K562 (cell line): Measurements from ENCODE around the gene TOMT. TPM values are rescaled to one million over a fixed set of nuclear protein-coding genes. Genes with fewer than 3 reads are reported as not detected.
"Not testable (repeated sequence)": the region's sequence is repeated elsewhere in the genome, so short reads cannot be mapped to it uniquely, and the experiment has no call there.

ENCODE experiments used
- ATAC-seq: fragments of 200-7000 bp; cut with Tn5 transposase; 3 replicates; pipeline ENCODE4 v1.9.1; 2020; ENCODE audit warnings: moderate library complexity
- BruUV-seq: library from RNA; stranded (reverse); fragments of 400-500 nt; replicated peaks from 2 replicates; lab custom pipeline; 2021; lab: Mats Ljungman, UMichigan
- CTCF ChIA-PET: fragments of 300-600 bp; formaldehyde crosslinking; extraction: SDS; loops from one replicate; lab custom pipeline; 2021; ENCODE audit warnings: low intra/inter-chr PET ratio; lab: Yijun Ruan, JAX
- POLR2A ChIA-PET: fragments of 300-600, 350-650 bp; sonication (Branson Sonifier 250); formaldehyde crosslinking; extraction: SDS; loops from one replicate; lab custom pipeline; 2021; ENCODE audit warnings: antibody characterized with exemption, inconsistent platforms; lab: Yijun Ruan, JAX
- DNase-seq, 4 experiments: peaks; one replicate each; pipeline versions ENCODE4 v3.0.0 to v3.0.0-alpha.2; 2011 to 2018; ENCODE audit warnings: low spot score in 3 of 4, mixed read lengths in 3 of 4; ENCODE audit errors: extremely low read depth in 1 of 4
- FAIRE-seq: peaks from 2 replicates; lab custom pipeline; 2011; peaks lifted over from hg19 to GRCh38; lab: Jason Lieb, UNC
- H2AFZ ChIP-seq: 2 replicates; pipeline ENCODE4 v1.6.0; 2011; ENCODE audit warnings: low read depth, low read length, control low read depth, inconsistent platforms
- H3K27ac ChIP-seq: fragments of 200-600 bp; 3 replicates; pipeline ENCODE4 v1.8.0; 2011; ENCODE audit warnings: low read depth, mild to moderate bottlenecking, control low read depth, inconsistent platforms, low read length, moderate library complexity, mixed read lengths; ENCODE audit errors: extremely low read depth
- H3K27me3 ChIP-seq, 2 experiments: fragments of 300-600 bp in 1 of 2; 2 replicates in 1 of 2; 3 replicates in 1 of 2; pipeline versions ENCODE4 v1.6.0 to v1.8.0; 2011; ENCODE audit warnings: inconsistent platforms in 2 of 2, low read length in 2 of 2, mild to moderate bottlenecking in 1 of 2, mixed read lengths in 1 of 2, moderate library complexity in 1 of 2; ENCODE audit not compliant: control insufficient read depth in 2 of 2, insufficient read depth in 2 of 2
- H3K36me3 ChIP-seq: fragments of 300-600 bp; 3 replicates; pipeline ENCODE4 v1.8.0; 2011; ENCODE audit warnings: mild to moderate bottlenecking, low read length, inconsistent platforms; ENCODE audit not compliant: control insufficient read depth, insufficient read depth
- H3K4me1 ChIP-seq, 2 experiments: fragments of 200-600 bp in 1 of 2; replicated peaks in 1 of 2; 2 replicates in 1 of 2; 3 replicates in 1 of 2; pipeline versions ENCODE4 v1.5.1 to v1.8.0; 2011; ENCODE audit warnings: inconsistent platforms in 2 of 2, low read length in 2 of 2, mild to moderate bottlenecking in 1 of 2, mixed read lengths in 1 of 2, moderate library complexity in 1 of 2; ENCODE audit not compliant: control insufficient read depth in 2 of 2, insufficient read depth in 2 of 2
- H3K4me2 ChIP-seq: 2 replicates; pipeline ENCODE4 v1.6.1; 2011; ENCODE audit warnings: low read length, control low read depth, inconsistent platforms, mixed read lengths; ENCODE audit not compliant: insufficient read depth
- H3K4me3 ChIP-seq: fragments of 200-600 bp; sonication (generic), shearing (Covaris generic); 2 replicates; pipeline ENCODE4 v1.5.1; 2016; ENCODE audit warnings: control low read depth, inconsistent platforms
- H3K79me2 ChIP-seq: fragments of 200-600 bp; 3 replicates; pipeline ENCODE4 v1.8.0; 2011; ENCODE audit warnings: low read length, inconsistent platforms; ENCODE audit not compliant: control insufficient read depth, insufficient read depth
- H3K9ac ChIP-seq, 2 experiments: 2 replicates each; pipeline versions ENCODE4 v1.6.0 to v1.6.1; 2011; ENCODE audit warnings: low read depth in 2 of 2, low read length in 2 of 2, control low read depth in 1 of 2, inconsistent platforms in 1 of 2, mild to moderate bottlenecking in 1 of 2, mixed read lengths in 1 of 2; ENCODE audit not compliant: insufficient read depth in 1 of 2
- H3K9me1 ChIP-seq: one replicate; pipeline ENCODE4 v1.6.0; 2011; ENCODE audit warnings: inconsistent platforms, mild to moderate bottlenecking, low read length, moderate library complexity; ENCODE audit not compliant: control insufficient read depth, insufficient read depth
- H3K9me3 ChIP-seq: replicated peaks from 2 replicates; pipeline ENCODE4 v1.5.1; 2011; ENCODE audit warnings: low read depth, low read length, inconsistent platforms; ENCODE audit not compliant: control insufficient read depth, insufficient read depth
- H4K20me1 ChIP-seq: replicated peaks from 2 replicates; pipeline ENCODE4 v1.6.1; 2011; ENCODE audit warnings: low read length, inconsistent platforms, mixed read lengths; ENCODE audit not compliant: control insufficient read depth, insufficient read depth
- GTF2A2 ChIP-seq: IDR thresholded peaks from 2 replicates; pipeline ENCODE4 v1.6.1; 2016; ENCODE audit warnings: mild to moderate bottlenecking, missing genetic modification characterization, missing compliant biosample characterization
- SP1 ChIP-seq: sonication (generic); formaldehyde crosslinking; IDR thresholded peaks from 2 replicates; pipeline ENCODE4 v1.8.1; 2022; ENCODE audit warnings: mild to moderate bottlenecking, missing genetic modification reagents
- ZNF224 ChIP-seq: sonication (generic); formaldehyde crosslinking; IDR thresholded peaks from 2 replicates; pipeline ENCODE4 v1.8.0; 2022; ENCODE audit warnings: mild to moderate bottlenecking, missing genetic modification reagents
- ZNF239 ChIP-seq: fragments of 250-450 bp; sonication (Bioruptor Pico); IDR thresholded peaks from 2 replicates; pipeline ENCODE4 v1.4.0; 2020; ENCODE audit warnings: mild to moderate bottlenecking
- ZNF408 ChIP-seq: fragments of 250-450 bp; sonication (Bioruptor Pico); IDR thresholded peaks from 2 replicates; pipeline ENCODE4 v1.4.0; 2020; ENCODE audit warnings: low read depth, mild to moderate bottlenecking, moderate library complexity
- ZNF696 ChIP-seq: fragments of 250-450 bp; sonication (Bioruptor Pico); conservative IDR thresholded peaks from 2 replicates; pipeline ENCODE4 v1.4.0; 2020; ENCODE audit warnings: mild to moderate bottlenecking, moderate library complexity
- WGBS: fragments of 100-300 bp; shearing (Covaris generic); methylation state at CpG from one replicate; pipeline ENCODE4 v1.1.6; 2016; ENCODE audit warnings: low coverage, mixed read lengths; ENCODE audit not compliant: insufficient coverage; ENCODE audit errors: missing lambda C conversion rate; 5-methylcytosine and 5-hydroxymethylcytosine counted together
- in situ Hi-C: fragments of 300-500 bp; cut with MboI; formaldehyde crosslinking; loops from 4 replicates; pipeline ENCODE4 v1.15.0; 2018; ENCODE audit warnings: inconsistent platforms, mixed read lengths
- intact Hi-C: fragments of 100-400 bp; cut with micrococcal nuclease; formaldehyde crosslinking; loops from 2 replicates; pipeline ENCODE4 v1.14.2; 2022
- polyA plus RNA-seq, 8 experiments: library from polyadenylated mRNA; depleted of rRNA in 4 of 8; stranded (reverse) in 5 of 8; unstranded in 3 of 8; fragments of >200 nt; fragmentation: Nextera tagmentation in 2 of 8; fragmentation: Illumina TruSeq in 1 of 8; extraction: Ambion mirVana in 2 of 8; extraction: Trizol in 1 of 8; gene quantifications; 2 replicates each; pipeline versions ENCODE4 v1.2.1 to v1.2.3, GENCODE V29; 2011 to 2014; ENCODE audit warnings: inconsistent platforms in 1 of 8, missing spikeins in 1 of 8
- total RNA-seq, 7 experiments: library from RNA; depleted of rRNA in 6 of 7; stranded (reverse); fragments of >200 nt in 6 of 7; fragmentation: Illumina TruSeq in 2 of 7; extraction: Trizol in 2 of 7; gene quantifications; 2 replicates each; pipeline versions ENCODE4 v1.2.1 to v1.2.3, GENCODE V29; 2011 to 2021; ENCODE audit warnings: low replicate concordance in 1 of 7
- TF ChIP-seq, protein P1 (sequence below): fragments of 200-800 bp; sonication (Bioruptor generic); IDR thresholded peaks from 2 replicates; pipeline ENCODE4 v1.6.1; 2017; ENCODE audit warnings: missing genetic modification characterization, missing compliant biosample characterization

Gene TOMT
- total and polyA plus RNA-seq, 9 of the 15 experiments (the other 6 are each of a cell fraction or from before 2014, with no cell fraction given) = not detected

DNA sequence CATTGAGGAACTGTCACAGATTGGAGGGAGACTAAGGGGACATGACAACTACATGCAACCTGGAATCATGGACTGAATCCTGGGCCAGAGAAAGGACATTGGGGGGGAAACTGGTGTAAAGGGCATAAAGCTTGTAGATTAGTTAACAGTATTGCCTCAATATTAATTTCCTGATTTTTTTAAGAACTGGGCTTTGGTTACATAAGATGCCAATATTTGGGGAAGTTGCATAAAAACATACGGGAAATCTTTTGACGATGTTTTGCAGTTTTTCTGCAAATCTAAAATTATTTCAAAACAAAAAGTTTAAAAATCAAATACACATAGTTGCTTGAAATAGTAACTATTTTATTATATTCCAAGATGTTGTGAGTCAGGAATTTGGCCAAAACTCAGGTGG is 26.9 kb downstream of the TOMT start (continued):
- no peak for TF ChIP-seq ZNF224

GRCh38 chr11:72135473-72135872 is 29.7 kb downstream of the TOMT start, which contains the start of gene FOLR3:
Gene FOLR3 (plus strand): TSS chr11:72135725. CDS start chr11:72135953, 228 bp downstream.
- H3K4me3 ChIP-seq, BruUV-seq, H3K9me1 ChIP-seq, H3K9ac ChIP-seq, intact Hi-C loops, H3K27ac ChIP-seq, H4K20me1 ChIP-seq, H3K9me3 ChIP-seq, H3K4me2 ChIP-seq, DNase-seq, H2AFZ ChIP-seq, CTCF ChIA-PET, FAIRE-seq, H3K4me1 ChIP-seq, H3K27me3 ChIP-seq, H3K36me3 ChIP-seq, in situ Hi-C loops, ATAC-seq, H3K79me2 ChIP-seq: not testable (repeated sequence)
- POLR2A ChIA-PET = interaction anchor here (1.1 to 2.0 kb wide), 2 partner anchors 10 to 13 kb away, joined by 3 to 7 read pairs; no protein-coding TSS in a partner anchor
- WGBS = 63% methylated on average over 4 of the region's 4 CpGs

DNA sequence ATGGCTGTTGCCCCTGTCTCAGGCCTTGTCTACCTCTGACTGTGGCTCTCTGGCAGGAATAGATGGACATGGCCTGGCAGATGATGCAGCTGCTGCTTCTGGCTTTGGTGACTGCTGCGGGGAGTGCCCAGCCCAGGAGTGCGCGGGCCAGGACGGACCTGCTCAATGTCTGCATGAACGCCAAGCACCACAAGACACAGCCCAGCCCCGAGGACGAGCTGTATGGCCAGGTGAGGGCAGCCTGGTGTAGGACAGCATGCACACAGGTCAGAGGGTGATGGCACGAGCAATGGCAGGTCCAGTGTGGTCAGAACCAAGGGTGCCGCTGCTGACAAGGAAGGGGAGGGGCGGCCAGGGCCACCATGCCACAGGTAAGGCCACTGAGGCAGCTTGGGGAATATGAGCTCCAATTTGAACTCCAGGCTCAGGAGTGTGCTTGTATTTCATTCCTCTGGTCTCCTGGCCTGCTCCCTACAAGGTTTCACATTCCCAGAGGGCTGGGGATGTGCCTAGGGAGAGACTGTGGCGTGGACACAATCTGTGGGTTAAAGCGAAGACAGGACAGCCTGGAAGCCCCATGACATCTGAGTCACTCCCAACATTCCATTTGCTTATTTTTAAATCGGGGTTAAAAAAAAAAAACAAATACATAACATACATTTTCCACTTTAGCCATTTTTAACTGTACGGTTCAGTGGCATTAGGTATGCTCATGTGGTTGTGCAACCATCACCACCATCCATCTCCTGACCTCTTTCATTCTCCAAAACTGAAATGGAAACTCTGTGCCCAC is 30.4 kb downstream of the TOMT start:
- FAIRE-seq = no peak
- WGBS = 70% methylated on average over 11 of the region's 14 CpGs
- TF ChIP-seq, protein P1, sequence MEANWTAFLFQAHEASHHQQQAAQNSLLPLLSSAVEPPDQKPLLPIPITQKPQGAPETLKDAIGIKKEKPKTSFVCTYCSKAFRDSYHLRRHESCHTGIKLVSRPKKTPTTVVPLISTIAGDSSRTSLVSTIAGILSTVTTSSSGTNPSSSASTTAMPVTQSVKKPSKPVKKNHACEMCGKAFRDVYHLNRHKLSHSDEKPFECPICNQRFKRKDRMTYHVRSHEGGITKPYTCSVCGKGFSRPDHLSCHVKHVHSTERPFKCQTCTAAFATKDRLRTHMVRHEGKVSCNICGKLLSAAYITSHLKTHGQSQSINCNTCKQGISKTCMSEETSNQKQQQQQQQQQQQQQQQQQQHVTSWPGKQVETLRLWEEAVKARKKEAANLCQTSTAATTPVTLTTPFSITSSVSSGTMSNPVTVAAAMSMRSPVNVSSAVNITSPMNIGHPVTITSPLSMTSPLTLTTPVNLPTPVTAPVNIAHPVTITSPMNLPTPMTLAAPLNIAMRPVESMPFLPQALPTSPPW (CRISPR knock-in tag) = no peak
- TF ChIP-seq GTF2A2 (tag) (no peak), ZNF239 (CRISPR knock-in tag) (no peak), ZNF408 (CRISPR knock-in tag) (no peak), SP1 (CRISPR knock-in tag) (no peak), ZNF696 (no peak)

More for the DNA sequence above, 30.4 kb downstream of the TOMT start:
- BruUV-seq = no TSS peak
- Histone ChIP-seq H3K4me3 (no peak overlapping the region), H4K20me1 (no peaks in the 10 kb centered on the region), H3K4me2 (no peak overlapping the region), H3K27ac (no peak overlapping the region), H3K9me1 (no peaks in the 10 kb centered on the region), H3K4me1 (peaks cover 0 to 6% of the 10 kb centered on the region in 2 experiments; a peak in 3 of 5 replicates), H3K27me3 (no peaks in the 10 kb centered on the region), H3K9ac (no peak overlapping the region), H2AFZ (no peak overlapping the region), H3K79me2 (no peaks in the 10 kb centered on the region), H3K36me3 (no peaks in the 10 kb centered on the region), H3K9me3 (no peaks in the 10 kb centered on the region)
- ATAC-seq = no peak
- CTCF ChIA-PET = no interaction called here
- in situ Hi-C loops = no loop called here
- DNase-seq = no peak
- intact Hi-C loops = no loop called here
- POLR2A ChIA-PET = interaction anchor here (1.1 to 2.0 kb wide), 3 partner anchors 10 to 12 kb away, joined by 3 to 7 read pairs (median 3); no protein-coding TSS in a partner anchor
